Muscle layer of duodenum (tissue), 2 donors: ENCODE measurements around the gene KRTAP5-3.

Experiments
- H3K27ac ChIP-seq: one replicate; pipeline ENCODE4 v1.7.0; 2013; ENCODE audit warnings: mild to moderate bottlenecking, low read length
- H3K27me3 ChIP-seq: one replicate; pipeline ENCODE4 v1.7.0; 2013; ENCODE audit warnings: low read depth, mild to moderate bottlenecking, control low read depth, low read length
- H3K36me3 ChIP-seq, 2 donors: one replicate each; pipeline ENCODE4 v1.7.0; 2013; ENCODE audit warnings: low read length in 2 of 2, control low read depth in 1 of 2, mild to moderate bottlenecking in 1 of 2; ENCODE audit not compliant: insufficient read depth in 2 of 2, control insufficient read depth in 1 of 2
- H3K4me1 ChIP-seq, 2 donors: one replicate each; pipeline ENCODE4 v1.7.0; 2013; ENCODE audit warnings: low read length in 2 of 2, mild to moderate bottlenecking in 2 of 2, control low read depth in 1 of 2, moderate library complexity in 1 of 2; ENCODE audit not compliant: insufficient read depth in 2 of 2, control insufficient read depth in 1 of 2
- H3K4me3 ChIP-seq, 2 donors: one replicate each; pipeline ENCODE4 v1.7.0; 2013; ENCODE audit warnings: low read length in 2 of 2, low read depth in 1 of 2, mild to moderate bottlenecking in 1 of 2
- H3K9me3 ChIP-seq, 2 donors: one replicate each; pipeline ENCODE4 v1.7.0; 2013; ENCODE audit warnings: low read length in 2 of 2, control low read depth in 1 of 2, mild to moderate bottlenecking in 1 of 2; ENCODE audit not compliant: control insufficient read depth in 1 of 2
- donor health status: healthy.

Gene KRTAP5-3

GRCh38 chr11:1566381-1567051, 41.7 kb downstream of the KRTAP5-3 start:
- no peak overlapping the region for H3K4me3 ChIP-seq
- H3K27me3 ChIP-seq, result no peaks in the 10 kb centered on the region
- H3K4me1 ChIP-seq, result peaks cover 2 to 70% of the 10 kb centered on the region in 2 donors
- H3K27ac ChIP-seq, result no peak overlapping the region
- peaks cover 0 to 12% of the 10 kb centered on the region in 2 donors for H3K36me3 ChIP-seq
- H3K9me3 ChIP-seq, result no peaks in the 10 kb centered on the region

- Histone ChIP-seq H3K9me3 (no peaks in the 10 kb centered on the region), H3K4me3 (no peak overlapping the region), H3K27ac (no peak overlapping the region), H3K27me3 (no peaks in the 10 kb centered on the region), H3K4me1 (peaks cover 2 to 66% of the 10 kb centered on the region in 2 donors), H3K36me3 (peaks cover 0 to 12% of the 10 kb centered on the region in 2 donors)
These were observed 42.4 kb downstream of the KRTAP5-3 start for GRCh38 chr11:1565904-1566247.

GRCh38 chr11:1565173-1565903, 42.9 kb downstream of the KRTAP5-3 start:
- Histone ChIP-seq H3K27ac (no peak overlapping the region), H3K4me1 (peaks cover 2 to 62% of the 10 kb centered on the region in 2 donors), H3K36me3 (peaks cover 0 to 12% of the 10 kb centered on the region in 2 donors)

GRCh38 chr11:1564535-1565172, 43.6 kb downstream of the KRTAP5-3 start:
- Histone ChIP-seq H3K36me3 (peaks cover 0 to 12% of the 10 kb centered on the region in 2 donors), H3K27me3 (no peaks in the 10 kb centered on the region), H3K4me3 (no peak overlapping the region), H3K9me3 (no peaks in the 10 kb centered on the region), H3K4me1 (peaks cover 2 to 61% of the 10 kb centered on the region in 2 donors), H3K27ac (no peak overlapping the region)

More at GRCh38 chr11:1565173-1565903, 42.9 kb downstream of the KRTAP5-3 start:
- H3K27me3 ChIP-seq, result no peaks in the 10 kb centered on the region
- no peaks in the 10 kb centered on the region for H3K9me3 ChIP-seq
- H3K4me3 ChIP-seq, result no peak overlapping the region

GRCh38 chr11:1563697-1564534, 44.3 kb downstream of the KRTAP5-3 start:
- Histone ChIP-seq H3K27ac (no peak overlapping the region), H3K9me3 (no peaks in the 10 kb centered on the region), H3K4me3 (no peak overlapping the region), H3K36me3 (peaks cover 0 to 12% of the 10 kb centered on the region in 2 donors), H3K27me3 (no peaks in the 10 kb centered on the region), H3K4me1 (peaks cover 2 to 62% of the 10 kb centered on the region in 2 donors)

GRCh38 chr11:1563149-1563638, 45.1 kb downstream of the KRTAP5-3 start:
- H3K4me3 ChIP-seq, result no peak overlapping the region
- H3K9me3 ChIP-seq, result no peaks in the 10 kb centered on the region
- peaks cover 0 to 12% of the 10 kb centered on the region in 2 donors for H3K36me3 ChIP-seq
- H3K27me3 ChIP-seq, result no peaks in the 10 kb centered on the region
- H3K4me1 ChIP-seq, result peaks cover 7 to 62% of the 10 kb centered on the region in 2 donors
- H3K27ac ChIP-seq, result no peak overlapping the region

GRCh38 chr11:1562469-1563148, 45.7 kb downstream of the KRTAP5-3 start:
- Histone ChIP-seq H3K27ac (no peak overlapping the region), H3K27me3 (no peaks in the 10 kb centered on the region), H3K4me3 (no peak overlapping the region), H3K36me3 (peaks cover 0 to 12% of the 10 kb centered on the region in 2 donors), H3K9me3 (no peaks in the 10 kb centered on the region), H3K4me1 (peaks cover 5 to 56% of the 10 kb centered on the region in 2 donors)

- Histone ChIP-seq H3K27me3 (no peaks in the 10 kb centered on the region), H3K4me1 (peaks cover 5 to 52% of the 10 kb centered on the region in 2 donors), H3K36me3 (peaks cover 0 to 12% of the 10 kb centered on the region in 2 donors), H3K4me3 (no peak overlapping the region), H3K9me3 (no peaks in the 10 kb centered on the region), H3K27ac (no peak overlapping the region)
These were observed 46.3 kb downstream of the KRTAP5-3 start for GRCh38 chr11:1561955-1562354.

- no peak overlapping the region for H3K27ac ChIP-seq
- H3K9me3 ChIP-seq, result no peaks in the 10 kb centered on the region
- H3K27me3 ChIP-seq, result no peaks in the 10 kb centered on the region
- H3K4me1 ChIP-seq, result peaks cover 5 to 51% of the 10 kb centered on the region in 2 donors
- peaks cover 0 to 12% of the 10 kb centered on the region in 2 donors for H3K36me3 ChIP-seq
- no peak overlapping the region for H3K4me3 ChIP-seq
These were observed 47.0 kb downstream of the KRTAP5-3 start for GRCh38 chr11:1561266-1561665.

- H3K9me3 ChIP-seq, result no peaks in the 10 kb centered on the region
- no peak overlapping the region for H3K4me3 ChIP-seq
- H3K4me1 ChIP-seq, result peaks cover 5 to 47% of the 10 kb centered on the region in 2 donors
- H3K27me3 ChIP-seq, result no peaks in the 10 kb centered on the region
- H3K27ac ChIP-seq, result no peak overlapping the region
- peaks cover 0 to 12% of the 10 kb centered on the region in 2 donors for H3K36me3 ChIP-seq
These were observed 47.5 kb downstream of the KRTAP5-3 start for GRCh38 chr11:1560649-1561251.
